Gastroesophageal sphincter (tissue), 4 donors: ENCODE results near the gene JAG2. TPM values are rescaled to one million over a fixed set of nuclear protein-coding genes. Genes with fewer than 3 reads are reported as not detected.

ENCODE experiments used
- ATAC-seq: fragments of 150-250 bp; one replicate; pipeline ENCODE4 v1.9.1; 2016; ENCODE audit warnings: mild to moderate bottlenecking, moderate library complexity
- H3K27ac ChIP-seq, 4 donors: fragments of 200-600 bp; sonication (generic) in 3 of 4; 1 replicate in 3 of 4; 2 replicates in 1 of 4; pipeline ENCODE4 v1.5.1; 2016 to 2019
- H3K27me3 ChIP-seq: fragments of 200-600 bp; sonication (generic); one replicate; pipeline ENCODE4 v1.5.1; 2019
- H3K36me3 ChIP-seq, 2 donors: fragments of 200-600 bp; sonication (generic); one replicate each; pipeline ENCODE4 v1.5.1; 2019; ENCODE audit warnings: control low read depth in 1 of 2
- H3K4me1 ChIP-seq, 3 donors: fragments of 200-600 bp; sonication (generic); 1 replicate in 2 of 3; 2 replicates in 1 of 3; pipeline ENCODE4 v1.5.1; 2016 to 2019; ENCODE audit warnings: control low read depth in 2 of 3
- H3K4me3 ChIP-seq, 2 donors: fragments of 200-600 bp; sonication (generic); one replicate each; pipeline ENCODE4 v1.5.1; 2019; ENCODE audit warnings: mild to moderate bottlenecking in 1 of 2, moderate library complexity in 1 of 2
- H3K9me3 ChIP-seq, 3 donors: fragments of 200-600 bp; sonication (generic); one replicate each; pipeline ENCODE4 v1.5.1; 2017 to 2019; ENCODE audit warnings: control low read depth in 2 of 3
- EP300 ChIP-seq: sonication (generic); formaldehyde crosslinking; IDR thresholded peaks from one replicate; pipeline ENCODE4 v1.6.1; 2017; ENCODE audit warnings: antibody characterized with exemption, mild to moderate bottlenecking
- POLR2A ChIP-seq, 2 donors: fragments of 450-650 bp; IDR thresholded peaks; one replicate each; pipeline ENCODE4 v1.6.1; 2017; ENCODE audit warnings: antibody characterized with exemption in 2 of 2, mild to moderate bottlenecking in 2 of 2, moderate library complexity in 1 of 2
- POLR2AphosphoS5 ChIP-seq: sonication (generic); formaldehyde crosslinking; IDR thresholded peaks from one replicate; pipeline ENCODE4 v1.6.1; 2017; ENCODE audit warnings: antibody characterized with exemption
- WGBS, 2 donors: methylation state at CpG; one replicate each; pipeline ENCODE4 v1.1.5; 2018; ENCODE audit warnings: low coverage in 1 of 2; 5-methylcytosine and 5-hydroxymethylcytosine counted together
- total RNA-seq, 4 donors: library from RNA; depleted of rRNA; stranded (reverse); fragments of >200 nt; gene quantifications; one replicate each; pipeline ENCODE4 v1.1.0, GENCODE V29; 2016
- TF ChIP-seq, protein P1 (sequence below), 4 experiments: fragments of 200-600 bp in 2 of 4; fragments of 450-650 bp in 2 of 4; sonication (generic) in 1 of 4; IDR thresholded peaks; one replicate each; pipeline ENCODE4 v1.5.1; 2017 to 2019; ENCODE audit warnings: antibody characterized with exemption in 4 of 4, mild to moderate bottlenecking in 2 of 4, moderate library complexity in 2 of 4

The JAG2 gene
- total RNA-seq, 4 donors from 2014 or later, result 3.7 to 18.8 (median 14.5) TPM

DNA sequence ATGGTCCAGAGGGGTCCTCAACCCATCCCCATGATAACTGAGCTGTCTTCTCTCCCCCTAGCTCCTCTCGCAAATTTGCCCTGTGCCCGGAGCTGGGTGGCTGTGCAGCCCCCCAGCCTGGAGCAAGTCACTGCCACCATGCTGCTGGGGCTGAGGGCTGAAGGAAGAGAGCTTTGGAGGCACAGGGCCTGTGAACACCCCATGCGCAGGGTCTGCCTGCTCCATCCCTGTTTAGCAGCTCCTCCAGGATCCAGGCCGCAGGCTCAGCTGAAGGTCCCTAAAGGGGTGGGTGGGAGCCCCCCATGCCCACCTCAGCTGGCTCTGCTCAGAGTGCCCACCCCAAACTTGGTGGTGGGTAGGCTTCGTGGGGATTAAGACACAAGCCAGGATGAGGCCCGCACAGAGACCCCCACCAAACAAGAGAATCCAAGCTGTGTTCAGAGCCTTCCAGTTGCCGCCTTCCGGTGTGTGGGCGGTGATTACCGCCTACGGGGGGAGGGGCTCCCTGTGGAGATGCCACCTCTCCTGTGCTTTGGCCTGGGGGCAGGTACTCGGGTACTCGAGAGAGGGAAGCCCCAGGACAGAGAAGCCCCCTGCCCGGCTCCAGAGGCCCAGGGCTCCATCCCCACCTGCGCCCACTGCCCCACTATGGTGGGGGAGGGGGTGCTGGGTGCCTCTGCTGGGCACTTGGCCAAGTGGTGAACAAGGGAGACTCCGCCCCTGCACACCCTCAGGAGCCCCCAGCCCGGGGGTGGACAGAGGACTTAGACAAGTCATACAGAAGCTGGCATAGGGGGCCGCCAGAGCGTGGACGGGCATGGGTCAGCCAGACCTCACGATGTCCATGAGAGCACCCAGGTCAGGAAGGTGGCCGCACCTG is 1.4 kb upstream of the JAG2 start:
- Histone ChIP-seq H3K4me3 (no peak overlapping the region), H3K27me3 (peaks cover 50% of the 10 kb centered on the region), H3K27ac (peak overlapping the region in 1 of 4 donors; percentile 60), H3K4me1 (peaks cover 0 to 46% (median 16%) of the 10 kb centered on the region in 3 donors), H3K9me3 (no peaks in the 10 kb centered on the region), H3K36me3 (no peaks in the 10 kb centered on the region)
- WGBS, 2 donors, result 40 to 90% methylated on average over 3 to 4 of the region's 22 CpGs
- no peak for ATAC-seq
- TF ChIP-seq POLR2A (IDR thresholded peaks at IDR 0.05), result no peak
- TF ChIP-seq EP300, result no peak
- TF ChIP-seq POLR2AphosphoS5, result no peak
- TF ChIP-seq, protein P1, sequence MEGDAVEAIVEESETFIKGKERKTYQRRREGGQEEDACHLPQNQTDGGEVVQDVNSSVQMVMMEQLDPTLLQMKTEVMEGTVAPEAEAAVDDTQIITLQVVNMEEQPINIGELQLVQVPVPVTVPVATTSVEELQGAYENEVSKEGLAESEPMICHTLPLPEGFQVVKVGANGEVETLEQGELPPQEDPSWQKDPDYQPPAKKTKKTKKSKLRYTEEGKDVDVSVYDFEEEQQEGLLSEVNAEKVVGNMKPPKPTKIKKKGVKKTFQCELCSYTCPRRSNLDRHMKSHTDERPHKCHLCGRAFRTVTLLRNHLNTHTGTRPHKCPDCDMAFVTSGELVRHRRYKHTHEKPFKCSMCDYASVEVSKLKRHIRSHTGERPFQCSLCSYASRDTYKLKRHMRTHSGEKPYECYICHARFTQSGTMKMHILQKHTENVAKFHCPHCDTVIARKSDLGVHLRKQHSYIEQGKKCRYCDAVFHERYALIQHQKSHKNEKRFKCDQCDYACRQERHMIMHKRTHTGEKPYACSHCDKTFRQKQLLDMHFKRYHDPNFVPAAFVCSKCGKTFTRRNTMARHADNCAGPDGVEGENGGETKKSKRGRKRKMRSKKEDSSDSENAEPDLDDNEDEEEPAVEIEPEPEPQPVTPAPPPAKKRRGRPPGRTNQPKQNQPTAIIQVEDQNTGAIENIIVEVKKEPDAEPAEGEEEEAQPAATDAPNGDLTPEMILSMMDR (IDR thresholded peaks at IDR 0.05), result no peak

DNA sequence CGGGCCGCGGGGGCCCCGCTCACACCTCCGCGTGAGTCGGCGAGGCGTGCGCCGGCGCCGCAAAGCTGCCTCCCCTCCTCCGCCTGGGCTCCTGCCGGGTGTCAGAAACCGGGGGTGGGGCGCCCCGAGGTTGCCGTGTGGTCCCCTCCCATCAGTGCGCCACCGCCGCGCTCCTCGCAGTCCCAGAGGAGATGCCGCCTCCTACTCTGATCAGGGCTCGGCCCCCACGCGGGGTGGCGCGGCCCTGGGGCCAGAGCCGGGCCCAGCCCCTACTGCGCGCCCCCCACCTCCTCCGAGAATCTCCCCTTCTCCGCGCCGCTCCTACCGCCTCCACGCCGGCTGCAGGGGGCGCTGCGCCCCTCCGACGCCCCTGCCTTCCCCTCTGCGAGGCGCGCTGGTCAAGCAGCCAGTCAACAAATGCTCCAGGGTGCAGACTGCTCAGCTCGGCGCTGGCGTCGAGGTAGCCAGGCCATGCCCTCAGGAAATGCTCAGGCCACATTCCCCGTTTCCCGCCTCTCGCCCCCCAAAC is 467 bp upstream of the JAG2 start:
- H3K36me3 ChIP-seq, result no peaks in the 10 kb centered on the region
- H3K4me3 ChIP-seq, result peak overlapping the region in 1 of 2 donors; percentile 54
- TF ChIP-seq, protein P1 (IDR thresholded peaks at IDR 0.05), result peak in 3 of 4 experiments; percentile 8 to 55 (median 16)
- no peak for TF ChIP-seq POLR2AphosphoS5
- H3K27me3 ChIP-seq, result peaks cover 50% of the 10 kb centered on the region
- peak overlapping the region in 2 of 4 donors; percentile 60 to 62 for H3K27ac ChIP-seq
- no peak for ATAC-seq
- H3K4me1 ChIP-seq, result peaks cover 0 to 46% (median 16%) of the 10 kb centered on the region in 3 donors
- H3K9me3 ChIP-seq, result no peaks in the 10 kb centered on the region
- no CpG with 5 or more reads among the region's 54 CpGs for whole genome bisulfite sequencing, 2 donors

DNA sequence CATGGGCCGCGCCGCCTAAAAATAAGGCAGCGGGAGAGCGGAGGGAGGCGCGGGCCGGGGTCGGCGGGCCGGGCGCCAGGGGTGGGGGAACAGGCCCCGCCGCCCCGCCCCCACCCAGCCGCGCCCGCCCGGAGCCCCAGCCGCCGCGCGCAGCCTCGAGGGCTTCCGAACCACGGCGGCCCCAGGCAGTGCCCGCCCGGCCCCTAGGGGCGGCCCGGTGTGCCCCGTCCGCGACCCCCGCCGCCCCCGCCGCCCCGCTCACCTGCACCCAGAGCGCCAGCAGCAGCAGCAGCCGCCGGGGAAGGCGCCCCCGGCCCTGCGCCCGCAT is 519 bp downstream of the JAG2 start:
- H3K27ac ChIP-seq, result peak overlapping the region in 2 of 4 donors; percentile 40 to 64
- peaks cover 0 to 46% (median 16%) of the 10 kb centered on the region in 3 donors for H3K4me1 ChIP-seq
- peak overlapping the region in 1 of 2 donors; percentile 54 for H3K4me3 ChIP-seq
- peaks cover 56% of the 10 kb centered on the region for H3K27me3 ChIP-seq
- no peak for TF ChIP-seq EP300
- no peak for TF ChIP-seq POLR2A (IDR thresholded peaks at IDR 0.05)
- no peak for TF ChIP-seq POLR2AphosphoS5
- TF ChIP-seq, protein P1 (IDR thresholded peaks at IDR 0.05), result no peak
- WGBS, 2 donors, result no CpG with 5 or more reads among the region's 46 CpGs
- no peak for ATAC-seq
- no peaks in the 10 kb centered on the region for H3K36me3 ChIP-seq
- H3K9me3 ChIP-seq, result no peaks in the 10 kb centered on the region

DNA sequence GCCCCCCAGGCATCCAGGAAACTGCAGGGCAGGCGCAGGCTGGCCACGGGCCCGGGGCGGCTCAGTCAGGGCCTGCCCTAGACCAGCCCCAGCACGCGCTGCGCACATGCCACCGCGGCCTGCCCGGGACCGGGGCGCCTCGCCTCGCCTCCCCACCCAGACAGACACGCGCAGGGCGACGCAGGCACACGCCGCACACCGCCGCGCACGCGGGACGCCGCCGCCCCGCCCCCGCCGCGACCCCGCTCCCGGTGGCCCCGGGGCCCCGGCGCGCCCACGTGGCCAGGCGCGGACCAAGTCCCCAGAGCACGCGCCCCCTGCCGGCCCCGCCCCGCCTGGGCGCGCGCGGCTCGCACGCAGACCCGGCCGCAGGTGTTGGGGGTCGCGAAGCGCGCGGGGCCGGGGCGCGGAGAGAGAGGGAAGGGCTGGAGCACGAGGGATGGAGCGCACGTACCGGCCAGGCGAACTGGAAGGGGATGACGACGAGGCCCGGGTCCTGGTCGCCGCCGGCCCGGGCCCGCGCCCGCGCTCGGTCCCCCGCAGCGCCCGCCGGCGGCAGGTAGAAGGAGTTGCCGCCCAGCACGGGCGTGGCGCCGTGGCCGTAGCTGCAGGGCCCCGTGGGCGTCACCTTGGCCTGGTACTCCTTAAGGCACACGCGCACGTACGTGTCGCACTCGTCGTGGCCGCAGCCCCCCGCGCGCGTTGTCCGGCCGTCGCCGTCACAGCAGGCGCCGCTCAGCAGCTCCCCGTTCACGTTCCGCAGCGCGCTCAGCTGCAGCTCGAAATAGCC is 1.1 kb downstream of the JAG2 start:
- Histone ChIP-seq H3K27me3 (peaks cover 57% of the 10 kb centered on the region), H3K9me3 (no peaks in the 10 kb centered on the region), H3K4me1 (peaks cover 0 to 46% (median 16%) of the 10 kb centered on the region in 3 donors), H3K27ac (peak overlapping the region in 2 of 4 donors; percentile 40 to 64), H3K36me3 (no peaks in the 10 kb centered on the region), H3K4me3 (peak overlapping the region; percentile 21 to 54)
- no CpG with 5 or more reads among the region's 116 CpGs for WGBS, 2 donors
- ATAC-seq, result no peak
- no peak for TF ChIP-seq POLR2A (IDR thresholded peaks at IDR 0.05)
- TF ChIP-seq, protein P1 (IDR thresholded peaks at IDR 0.05), result no peak
- no peak for TF ChIP-seq EP300
- TF ChIP-seq POLR2AphosphoS5, result no peak
